ENCODE results near the gene CPA5.
"Not testable (repeated sequence)": the region's sequence is repeated elsewhere in the genome, so short reads cannot be mapped to it uniquely, and the experiment has no call there.

Gene CPA5, protein sequence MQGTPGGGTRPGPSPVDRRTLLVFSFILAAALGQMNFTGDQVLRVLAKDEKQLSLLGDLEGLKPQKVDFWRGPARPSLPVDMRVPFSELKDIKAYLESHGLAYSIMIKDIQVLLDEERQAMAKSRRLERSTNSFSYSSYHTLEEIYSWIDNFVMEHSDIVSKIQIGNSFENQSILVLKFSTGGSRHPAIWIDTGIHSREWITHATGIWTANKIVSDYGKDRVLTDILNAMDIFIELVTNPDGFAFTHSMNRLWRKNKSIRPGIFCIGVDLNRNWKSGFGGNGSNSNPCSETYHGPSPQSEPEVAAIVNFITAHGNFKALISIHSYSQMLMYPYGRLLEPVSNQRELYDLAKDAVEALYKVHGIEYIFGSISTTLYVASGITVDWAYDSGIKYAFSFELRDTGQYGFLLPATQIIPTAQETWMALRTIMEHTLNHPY

GRCh38 chr7:130344271-130344866, at the start of gene CPA5:
TSS of gene CPA5 (plus strand) at chr7:130344816. CDS start at chr7:130346486, 1,670 bp downstream.
- DNase-seq, result no peak

DNA sequence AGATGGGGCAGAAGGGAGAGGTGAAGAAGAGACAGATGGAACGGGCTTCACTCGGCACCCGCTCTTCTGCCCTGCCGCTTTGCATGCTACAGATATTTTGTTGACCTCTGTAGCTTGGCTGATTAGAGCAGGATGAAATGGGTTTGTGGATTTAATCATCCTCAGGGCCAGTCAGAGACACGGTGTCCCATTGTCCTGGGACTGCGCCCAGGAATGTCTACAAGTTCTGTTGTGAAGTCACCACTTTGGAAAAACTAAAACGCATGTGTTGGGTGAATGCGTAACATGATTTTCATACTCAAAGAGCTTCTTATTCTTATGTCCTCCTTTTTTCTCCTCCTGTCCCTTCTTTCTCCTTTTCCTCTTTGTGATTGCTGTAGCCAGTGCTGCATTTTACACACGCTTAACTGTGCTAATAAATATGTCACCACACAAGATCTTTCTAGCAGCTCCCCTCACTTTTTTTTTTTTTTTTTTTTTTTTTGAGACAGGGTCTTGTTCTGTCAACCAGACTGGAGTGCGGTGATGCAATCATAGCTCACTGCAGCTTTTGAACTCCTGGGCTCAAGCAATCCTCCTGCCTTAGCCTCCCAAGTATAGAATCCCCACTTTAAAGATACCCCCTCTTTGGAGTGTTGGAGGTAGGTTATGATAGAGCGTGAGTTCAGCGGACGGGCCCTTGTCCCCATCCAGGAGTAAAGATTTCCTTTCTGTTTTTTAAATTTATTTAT, 48.2 kb upstream of the CPA5 start:
- DNase-seq, result no peak

DNA sequence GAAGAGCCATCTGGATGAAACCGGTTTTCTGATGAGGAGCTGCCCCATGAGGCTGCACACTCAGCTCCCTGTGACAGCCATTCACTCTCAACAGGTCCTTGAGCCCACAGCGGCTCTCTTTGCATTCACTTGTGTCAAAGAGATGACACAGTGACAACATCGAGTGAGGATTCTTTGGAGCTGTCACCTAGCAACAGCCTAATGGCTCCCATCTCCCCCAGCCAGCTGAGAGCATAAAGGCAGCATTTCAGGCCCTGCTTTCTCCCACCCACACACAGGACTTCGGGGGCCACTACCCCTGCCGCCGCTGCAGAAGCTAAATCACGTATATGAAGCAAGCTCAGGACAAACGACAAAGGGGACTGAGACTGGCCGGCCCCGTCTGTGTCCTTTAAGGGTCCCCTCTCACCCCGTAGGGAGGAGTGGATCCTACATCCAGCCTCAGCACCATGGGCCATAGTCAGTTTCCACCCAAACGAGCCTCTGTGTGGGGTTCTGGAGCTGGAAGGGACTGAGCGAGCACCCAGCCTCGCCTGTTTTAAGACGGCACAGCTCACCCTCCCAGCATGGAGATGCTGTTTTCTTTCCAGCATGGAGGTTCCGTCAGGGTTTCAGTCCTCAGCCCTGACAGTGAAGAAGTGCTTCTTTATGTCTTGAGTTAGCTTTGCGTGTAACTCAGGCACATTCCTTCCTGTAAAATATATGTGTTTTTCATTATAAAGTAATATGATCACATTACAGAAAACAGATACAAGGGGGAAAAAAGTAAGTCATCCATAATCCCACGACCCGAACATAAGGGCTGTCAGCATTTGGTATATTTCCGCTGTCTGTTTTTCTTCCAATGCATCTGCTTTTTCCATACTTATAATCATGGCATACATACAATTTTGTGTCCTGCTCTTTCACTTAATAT, 46.7 kb upstream of the CPA5 start:
- DNase-seq, result no peak

- DNase-seq, result no peak
Measured at GRCh38 chr7:130298544-130299326, 45.9 kb upstream of the CPA5 start.

GRCh38 chr7:130299866-130300265, 44.8 kb upstream of the CPA5 start:
- no peak for DNase-seq

DNA sequence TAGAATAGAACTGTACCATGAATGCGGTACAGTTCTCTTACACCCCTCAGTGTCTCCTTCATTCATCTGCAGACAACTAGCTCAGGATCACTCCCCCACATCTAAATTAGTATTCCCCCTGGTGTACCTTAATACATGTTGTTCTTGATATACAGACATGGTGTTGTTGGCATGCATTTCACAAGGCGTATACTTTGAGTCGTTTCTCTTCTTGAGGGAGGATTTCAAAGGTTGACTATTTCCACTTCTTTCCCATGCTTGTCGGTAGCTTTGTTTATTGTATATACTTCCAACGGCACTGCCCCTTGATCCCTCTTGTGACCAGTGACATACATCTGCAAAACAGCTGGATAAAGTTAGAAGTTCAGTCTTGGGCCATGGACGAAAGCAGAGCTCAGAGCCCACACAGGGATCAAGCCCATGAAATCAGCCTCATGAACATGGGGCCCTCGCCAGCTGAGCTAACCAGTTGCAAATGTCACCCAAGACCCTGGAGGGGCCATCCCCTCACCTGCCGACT, 43.1 kb upstream of the CPA5 start:
- no peak for DNase-seq

GRCh38 chr7:130302649-130303048, 42.0 kb upstream of the CPA5 start:
- no peak for DNase-seq

GRCh38 chr7:130303127-130303526, 41.5 kb upstream of the CPA5 start:
- DNase-seq, result no peak

- no peak for DNase-seq
Measured at GRCh38 chr7:130303551-130303950, 41.1 kb upstream of the CPA5 start.

DNA sequence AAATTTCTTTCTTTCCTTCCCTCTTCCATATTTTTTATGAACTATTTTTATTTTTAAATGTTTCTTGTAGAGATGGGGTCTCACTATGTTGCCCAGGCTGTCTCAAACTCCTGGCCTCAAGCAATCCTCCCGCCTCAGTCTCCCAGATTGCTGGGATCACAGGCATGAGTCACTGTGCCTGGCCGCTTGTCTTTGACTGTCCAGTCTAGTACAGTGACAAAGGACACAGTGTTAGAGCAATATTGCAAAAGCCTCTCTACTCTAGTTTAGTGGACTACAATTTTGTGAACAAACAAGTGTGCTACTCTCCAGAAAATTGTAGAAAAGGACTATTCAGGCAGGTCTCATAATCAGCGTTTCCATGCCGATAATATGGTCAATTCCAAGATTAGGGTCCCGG, 40.6 kb upstream of the CPA5 start:
- no peak for DNase-seq

DNA sequence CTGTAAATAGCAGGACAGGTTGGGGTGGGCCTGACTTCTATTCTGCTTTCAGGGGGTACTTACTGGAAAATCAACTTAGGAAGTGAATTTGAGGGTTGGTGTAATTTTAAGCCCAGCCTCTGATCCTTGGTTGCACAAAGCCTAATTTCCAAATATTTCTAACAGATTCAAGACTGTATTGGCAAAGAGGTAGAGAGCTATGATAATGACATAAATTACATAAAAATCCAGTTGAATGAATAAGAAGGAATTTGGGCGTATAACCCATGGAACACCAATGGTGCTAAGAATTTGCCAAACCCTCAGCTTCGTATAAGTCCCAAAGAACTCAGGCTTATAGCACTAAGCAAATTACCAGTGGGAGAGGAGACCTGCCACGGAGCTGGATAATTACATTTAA, 39.7 kb upstream of the CPA5 start:
- no peak for DNase-seq

GRCh38 chr7:130305433-130306042, 39.1 kb upstream of the CPA5 start:
- no peak for DNase-seq

GRCh38 chr7:130309986-130310385, 34.6 kb upstream of the CPA5 start:
- no peak for DNase-seq

- no peak for DNase-seq
Measured at GRCh38 chr7:130314305-130314704, 30.3 kb upstream of the CPA5 start.

- no peak for DNase-seq
Measured at GRCh38 chr7:130319541-130319940, 25.1 kb upstream of the CPA5 start.

- DNase-seq, result not testable (repeated sequence)
Measured at GRCh38 chr7:130321542-130322229, 22.9 kb upstream of the CPA5 start.

DNA sequence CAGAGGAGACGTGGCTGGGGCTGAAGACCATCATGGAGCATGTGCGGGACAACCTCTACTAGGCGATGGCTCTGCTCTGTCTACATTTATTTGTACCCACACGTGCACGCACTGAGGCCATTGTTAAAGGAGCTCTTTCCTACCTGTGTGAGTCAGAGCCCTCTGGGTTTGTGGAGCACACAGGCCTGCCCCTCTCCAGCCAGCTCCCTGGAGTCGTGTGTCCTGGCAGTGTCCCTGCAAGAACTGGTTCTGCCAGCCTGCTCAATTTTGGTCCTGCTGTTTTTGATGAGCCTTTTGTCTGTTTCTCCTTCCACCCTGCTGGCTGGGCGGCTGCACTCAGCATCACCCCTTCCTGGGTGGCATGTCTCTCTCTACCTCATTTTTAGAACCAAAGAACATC, 22.0 kb upstream of the CPA5 start:
- no peak for DNase-seq

GRCh38 chr7:130324306-130324943, 20.2 kb upstream of the CPA5 start:
- no peak for DNase-seq

DNA sequence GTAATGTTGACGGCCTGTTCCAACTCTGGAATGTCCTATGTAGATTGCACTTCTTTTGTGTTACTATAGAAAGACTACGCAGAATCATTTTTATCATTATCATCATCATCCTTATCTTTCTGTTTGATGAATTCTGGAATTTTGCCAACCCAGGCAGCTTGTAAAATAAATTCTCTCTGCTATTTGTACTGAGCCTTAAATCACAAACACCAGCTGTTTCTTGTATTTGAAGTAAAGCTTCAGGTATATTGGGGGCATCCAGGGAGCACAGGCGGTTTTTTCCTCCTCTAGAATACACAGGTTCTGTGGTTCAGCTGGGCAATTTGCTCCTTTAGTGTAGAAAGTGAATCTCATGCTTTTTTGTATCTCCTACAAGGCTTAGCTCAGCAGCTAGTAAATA, 14.9 kb upstream of the CPA5 start:
- no peak for DNase-seq

Measured in activated effector memory CD4-positive, alpha-beta T cell treated with Interleukin-2 at 50 U/mL for 16 hours (primary cell).